Erythroblast (primary cell): ENCODE data around the gene IL1RAPL1.

Source experiments
- GATA1 ChIP-seq: IDR thresholded peaks from 2 replicates; pipeline ENCODE4 v1.6.1; 2011; ENCODE audit warnings: low read depth, mild to moderate bottlenecking, control low read depth, low read length, moderate library complexity
- POLR2A ChIP-seq: IDR thresholded peaks from 2 replicates; pipeline ENCODE4 v1.6.1; 2011; ENCODE audit warnings: mild to moderate bottlenecking, low read length

GRCh38 chrX:28981952-28982351, 394.7 kb downstream of the IL1RAPL1 start:
- TF ChIP-seq POLR2A = no peak
- no peak for TF ChIP-seq GATA1
